HG03469 (cell line): ENCODE data around the gene PLS1.
"Not testable (repeated sequence)": the region's sequence is repeated elsewhere in the genome, so short reads cannot be mapped to it uniquely, and the experiment has no call there.

Experiments
- ATAC-seq: cut with Tn5 transposase; IDR thresholded peaks from one replicate; pipeline ENCODE4 v1.9.1; 2021; ENCODE audit warnings: mild to moderate bottlenecking, moderate library complexity, moderate number of reproducible peaks; ENCODE audit not compliant: unreplicated experiment

The PLS1 gene

GRCh38 chr3:142680710-142681109 is 84.5 kb downstream of the PLS1 start:
- no peak for ATAC-seq

DNA sequence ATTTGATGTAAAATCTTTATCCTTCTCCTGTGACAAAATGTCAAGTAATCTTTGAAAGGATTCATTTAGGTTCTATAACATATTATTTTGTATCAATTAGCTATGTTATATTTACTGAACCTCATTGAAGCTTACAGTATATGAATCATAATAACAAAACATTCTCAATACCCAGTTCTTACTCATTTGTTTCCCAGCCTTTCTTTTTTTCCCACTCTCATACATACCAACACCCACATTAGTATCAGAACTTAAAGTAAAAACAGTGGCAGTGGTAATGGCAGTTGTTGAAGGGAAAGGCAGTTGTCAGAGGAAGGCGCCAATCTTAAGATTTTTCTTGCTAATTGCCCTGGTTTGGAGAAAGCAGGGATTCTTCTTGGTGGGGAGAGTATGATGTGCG is 94.4 kb downstream of the PLS1 start:
- no peak for ATAC-seq

GRCh38 chr3:142691527-142691926 is 95.3 kb downstream of the PLS1 start:
- ATAC-seq, result no peak

DNA sequence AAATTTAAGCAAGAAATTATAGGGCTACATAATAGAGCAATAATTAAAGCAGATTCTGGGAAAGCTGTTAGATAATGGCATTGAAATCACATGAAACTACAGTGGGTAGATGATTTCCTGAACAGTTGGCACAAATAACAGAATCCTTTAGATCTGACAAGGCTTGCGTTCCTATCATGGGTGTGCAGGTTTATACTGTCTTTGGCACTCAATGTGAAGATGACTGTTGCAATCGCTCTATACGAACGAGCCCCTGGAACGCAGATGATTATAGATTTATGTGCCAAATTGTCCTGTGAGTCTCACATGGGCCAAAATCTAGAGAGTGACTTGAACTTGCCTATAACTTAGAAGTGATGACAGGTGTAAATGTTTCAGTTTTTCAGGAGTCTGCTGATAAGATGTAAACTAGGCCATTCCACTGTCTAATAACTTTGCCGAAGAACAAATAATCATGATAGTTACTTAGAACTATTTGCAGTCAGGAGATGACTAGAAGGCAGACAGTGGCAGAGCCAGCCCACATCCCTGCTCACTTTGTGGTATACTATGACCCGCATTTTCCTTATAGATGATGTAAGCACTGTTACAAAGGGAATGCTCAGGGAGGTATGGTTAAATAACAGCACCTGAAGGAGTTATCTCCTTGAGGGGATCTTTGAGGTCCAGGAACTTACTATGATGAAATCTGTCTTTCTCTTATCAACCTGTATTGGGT is 97.1 kb downstream of the PLS1 start:
- ATAC-seq, result no peak

- no peak for ATAC-seq
Observed at GRCh38 chr3:142694225-142694624, 98.0 kb downstream of the PLS1 start.

- ATAC-seq, result no peak
Observed at GRCh38 chr3:142705198-142705597, 109.0 kb downstream of the PLS1 start.

- no peak for ATAC-seq
Observed at GRCh38 chr3:142706321-142707127, 110.3 kb downstream of the PLS1 start.

DNA sequence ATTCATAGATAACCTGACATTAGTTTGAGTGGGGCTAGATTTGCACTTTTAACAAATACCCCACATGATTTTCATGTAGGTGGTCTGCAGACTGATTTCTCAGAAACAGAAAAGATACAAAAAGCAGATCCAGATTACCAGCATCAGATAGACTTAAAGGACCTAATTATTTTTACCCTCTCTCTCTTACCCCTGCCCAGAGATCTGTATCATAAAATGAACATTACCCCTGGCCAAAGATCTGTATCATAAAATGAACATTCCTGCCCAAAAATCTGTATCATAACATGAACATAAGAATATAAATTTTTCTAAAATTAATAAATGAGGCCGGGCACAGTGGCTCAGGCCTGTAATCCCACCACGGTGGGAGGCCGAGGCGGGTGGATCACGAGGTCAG is 113.0 kb downstream of the PLS1 start:
- no peak for ATAC-seq

DNA sequence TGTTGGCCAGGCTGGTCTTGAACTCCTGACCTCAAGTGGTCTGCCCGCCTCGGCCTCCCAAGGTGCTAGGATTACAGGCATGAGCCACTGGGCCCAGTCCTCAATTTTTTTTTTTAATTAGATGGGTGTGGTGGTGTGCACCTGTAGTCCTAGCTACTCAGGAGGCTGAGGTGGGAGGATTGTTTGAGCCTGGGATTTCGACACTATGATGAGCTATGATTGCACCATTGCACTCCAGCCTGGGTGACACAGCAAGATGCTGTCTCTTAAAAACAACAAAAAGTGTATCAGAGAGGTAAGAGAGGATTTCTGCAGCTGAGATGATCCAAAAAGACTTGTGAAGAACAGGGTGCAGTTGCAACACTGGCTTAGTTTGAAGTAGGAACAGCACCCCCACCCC is 118.7 kb downstream of the PLS1 start:
- not testable (repeated sequence) for ATAC-seq

DNA sequence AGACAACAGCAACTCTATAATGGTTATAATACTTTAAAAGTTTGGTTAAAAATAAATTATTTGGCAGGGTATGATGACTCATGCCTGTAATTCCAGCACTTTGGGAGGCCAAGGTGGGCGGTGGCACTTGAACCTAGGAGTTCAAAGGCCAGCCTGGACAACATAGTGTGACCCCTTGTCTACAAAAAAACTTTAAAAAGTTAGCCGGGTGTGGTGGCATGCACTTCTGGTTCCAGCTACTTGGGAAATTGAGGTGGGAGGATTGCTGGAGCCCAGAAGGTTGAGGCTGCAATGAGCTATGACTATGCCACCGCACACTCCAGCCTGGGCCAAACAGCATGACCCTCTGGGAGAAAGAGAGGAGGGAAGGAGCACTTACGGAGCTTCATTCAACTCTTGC is 119.9 kb downstream of the PLS1 start:
- ATAC-seq, result no peak

- ATAC-seq, result no peak
Observed at GRCh38 chr3:142723665-142723967, 127.4 kb downstream of the PLS1 start.

DNA sequence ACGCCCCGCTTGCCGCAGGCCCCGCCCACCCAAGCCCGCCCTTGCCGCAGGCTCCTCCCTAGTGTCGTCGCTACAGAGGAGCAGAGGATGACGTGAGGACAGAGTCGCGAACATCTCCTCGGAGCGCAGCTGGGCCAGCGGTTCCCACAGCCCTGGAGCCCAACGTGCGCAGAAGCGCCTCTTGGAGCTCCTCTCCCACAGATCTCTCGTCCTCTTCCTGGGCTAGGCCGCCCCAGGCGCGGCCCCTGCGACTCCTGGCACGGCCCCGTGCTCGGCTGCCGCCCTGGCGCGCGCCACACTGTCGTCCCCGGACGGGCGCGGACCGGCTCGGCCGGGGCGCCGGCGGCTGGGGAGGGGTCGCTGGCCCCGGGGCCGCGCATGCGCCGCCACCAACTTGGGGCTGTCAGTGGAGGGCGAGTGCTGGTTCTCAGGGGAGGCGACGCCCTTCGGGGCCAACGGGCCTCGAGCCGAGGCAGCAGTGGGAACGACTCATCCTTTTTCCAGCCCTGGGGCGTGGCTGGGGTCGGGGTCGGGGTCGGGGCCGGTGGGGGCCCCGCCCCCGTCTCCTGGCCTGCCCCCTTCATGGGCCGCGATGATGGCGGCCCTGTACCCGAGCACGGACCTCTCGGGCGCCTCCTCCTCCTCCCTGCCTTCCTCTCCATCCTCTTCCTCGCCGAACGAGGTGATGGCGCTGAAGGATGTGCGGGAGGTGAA is 127.9 kb downstream of the PLS1 start, which contains the start of gene TRPC1:
TRPC1 (plus strand) TSS at position 67 of the 714 bp plus-strand sequence; CDS start at position 593, 526 bp downstream.
- peak; percentile 90 for ATAC-seq

GRCh38 chr3:142724682-142725356 is 128.6 kb downstream of the PLS1 start:
- no peak for ATAC-seq

DNA sequence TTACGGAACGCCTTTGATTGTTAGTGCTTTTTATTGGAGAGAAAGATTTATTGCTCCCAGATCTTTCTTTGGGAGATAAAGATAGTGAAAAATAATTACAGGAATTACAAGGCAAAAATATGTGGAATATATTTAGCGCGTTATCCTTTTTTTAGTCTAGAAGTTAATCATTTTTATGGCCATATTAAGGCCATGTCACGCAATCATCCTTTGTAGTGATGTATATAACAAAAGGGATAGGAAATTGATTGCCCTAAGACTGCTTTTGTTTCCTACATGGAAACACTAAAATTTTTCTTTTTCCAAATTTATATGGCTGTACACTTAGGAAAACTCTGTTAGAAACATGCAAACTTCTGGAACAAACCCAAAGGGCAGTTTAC is 129.2 kb downstream of the PLS1 start:
- no peak for ATAC-seq

DNA sequence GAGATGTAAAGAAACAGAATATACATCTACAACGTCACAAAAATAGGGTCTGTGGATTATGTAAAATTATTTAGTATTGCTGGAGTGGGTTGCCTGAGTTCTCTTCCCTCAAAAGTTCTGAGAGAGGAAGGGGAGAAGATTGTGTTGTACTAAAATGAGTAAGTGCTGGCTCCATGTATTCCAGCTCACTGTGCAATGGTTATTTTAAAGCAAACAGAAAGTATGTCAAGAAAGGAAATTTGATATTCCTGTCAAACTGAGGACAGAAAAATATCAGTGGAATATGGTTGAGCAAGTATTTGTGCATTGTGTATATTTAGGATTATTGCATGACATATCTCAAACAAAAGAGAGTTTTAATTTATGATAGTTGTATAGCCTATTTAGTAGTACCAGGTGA is 129.8 kb downstream of the PLS1 start:
- no peak for ATAC-seq

DNA sequence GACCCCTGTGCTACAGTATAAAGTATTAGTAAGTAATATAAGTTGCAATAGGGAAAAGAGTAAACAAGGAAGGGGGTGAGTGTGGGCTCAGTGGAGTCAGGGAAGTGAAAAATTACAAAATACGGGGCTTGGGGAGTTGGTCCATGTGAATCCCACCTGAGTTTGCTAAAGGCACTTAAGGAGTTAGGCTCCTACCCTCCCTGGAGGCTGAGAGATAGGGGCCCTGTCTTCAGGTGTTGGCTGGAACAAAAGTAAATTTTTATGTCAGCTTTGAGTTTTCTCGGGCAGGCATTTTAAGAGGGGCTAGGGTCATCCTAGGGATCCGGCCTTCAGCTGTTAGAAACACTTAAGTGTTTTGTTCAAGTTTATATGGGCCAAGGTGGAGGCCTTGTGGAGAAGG is 135.9 kb downstream of the PLS1 start:
- no peak for ATAC-seq

GRCh38 chr3:142734834-142735233 is 138.6 kb downstream of the PLS1 start:
- no peak for ATAC-seq

GRCh38 chr3:142735462-142735861 is 139.3 kb downstream of the PLS1 start:
- no peak for ATAC-seq

GRCh38 chr3:142738396-142738795 is 142.2 kb downstream of the PLS1 start:
- no peak for ATAC-seq

DNA sequence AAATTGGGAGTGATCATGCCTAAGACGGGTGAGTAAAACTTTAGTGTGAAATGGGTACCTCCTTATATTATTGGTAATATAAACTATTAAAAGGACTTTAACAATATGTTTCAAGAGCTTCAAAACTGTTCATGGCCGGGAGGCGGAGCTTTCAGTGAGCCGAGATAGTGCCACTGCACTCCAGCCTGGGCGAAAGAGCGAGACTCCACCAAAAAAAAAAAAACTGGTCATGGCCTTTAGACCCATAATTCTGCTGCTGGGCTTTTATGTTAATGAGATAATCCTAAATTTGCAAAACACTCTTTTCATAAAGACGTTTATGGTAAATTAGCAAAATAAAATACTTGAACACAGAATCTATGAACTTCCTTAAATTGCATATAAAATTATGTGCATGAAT is 150.5 kb downstream of the PLS1 start:
- no peak for ATAC-seq

GRCh38 chr3:142750531-142750930 is 154.3 kb downstream of the PLS1 start:
- ATAC-seq, result not testable (repeated sequence)
